Sigmoid colon (tissue), 7 donors: ENCODE results near the gene CBR3. TPM values are rescaled to one million over a fixed set of nuclear protein-coding genes. Genes with fewer than 3 reads are reported as not detected.

Source experiments
- DNase-seq: peaks from one replicate; pipeline ENCODE4 v3.0.0-alpha.2; 2019
- H3K27ac ChIP-seq, 4 donors: fragments of 200-600 bp; sonication (generic); one replicate each; pipeline ENCODE4 v1.5.1; 2016 to 2019; ENCODE audit warnings: mild to moderate bottlenecking in 1 of 4
- H3K27me3 ChIP-seq, 3 donors: fragments of 200-600 bp; sonication (generic); one replicate each; pipeline ENCODE4 v1.5.1; 2019; ENCODE audit warnings: mild to moderate bottlenecking in 1 of 3
- H3K36me3 ChIP-seq, 4 donors: fragments of 200-600 bp; sonication (generic); one replicate each; pipeline ENCODE4 v1.5.1; 2016 to 2019
- H3K4me1 ChIP-seq, 4 donors: fragments of 200-600 bp; sonication (generic); one replicate each; pipeline ENCODE4 v1.5.1; 2017 to 2019
- H3K4me3 ChIP-seq, 4 donors: fragments of 200-600 bp; sonication (generic); one replicate each; pipeline ENCODE4 v1.5.1; 2017 to 2019; ENCODE audit warnings: mild to moderate bottlenecking in 2 of 4, moderate library complexity in 1 of 4
- H3K9me3 ChIP-seq, 4 donors: fragments of 200-600 bp in 3 of 4; sonication (generic) in 3 of 4; one replicate each; pipeline versions ENCODE4 v1.5.1 to v1.6.1; 2013 to 2019
- CTCF ChIP-seq, 4 experiments: fragments of 450-650 bp in 3 of 4; fragments of 200-600 bp in 1 of 4; IDR thresholded peaks; one replicate each; pipeline ENCODE4 v1.5.1; 2016 to 2019; ENCODE audit warnings: antibody characterized with exemption in 4 of 4, mild to moderate bottlenecking in 3 of 4, moderate library complexity in 2 of 4
- EP300 ChIP-seq, 4 donors: sonication (generic); formaldehyde crosslinking; IDR thresholded peaks; one replicate each; pipeline ENCODE4 v1.6.1; 2017; ENCODE audit warnings: antibody characterized with exemption in 4 of 4
- POLR2A ChIP-seq, 2 donors: fragments of 450-650 bp; IDR thresholded peaks; one replicate each; pipeline ENCODE4 v1.6.1; 2016; ENCODE audit warnings: antibody characterized with exemption in 2 of 2, mild to moderate bottlenecking in 2 of 2, moderate library complexity in 2 of 2
- POLR2AphosphoS5 ChIP-seq, 4 donors: sonication (generic); formaldehyde crosslinking; IDR thresholded peaks; one replicate each; pipeline ENCODE4 v1.6.1; 2017; ENCODE audit warnings: antibody characterized with exemption in 4 of 4
- WGBS, 2 donors: extraction: QIAGEN DNeasy Blood & Tissue Kit; methylation state at CpG; one replicate each; pipeline ENCODE4 v1.1.7; 2013; 5-methylcytosine and 5-hydroxymethylcytosine counted together
- intact Hi-C: fragments of 100-400 bp; cut with DNase I; formaldehyde crosslinking; loops from one replicate; pipeline ENCODE4 v1.15.1; 2023
- polyA plus RNA-seq, 3 donors: library from polyadenylated mRNA; stranded (reverse); fragments of 200-250 nt; gene quantifications; one replicate each; pipeline ENCODE4 v1.2.3, GENCODE V29; 2013
- total RNA-seq, 4 donors: library from RNA; depleted of rRNA; stranded (reverse); fragments of >200 nt; gene quantifications; one replicate each; pipeline ENCODE4 v1.1.0, GENCODE V29; 2016
- donor health status: healthy with polysubstance abuse.
- donor health status: Bipolar disorder and iron deficiency.
- donor health status: healthy.

CBR3 gene
- total and polyA plus RNA-seq, 7 donors: 2.3 to 17.8 (median 10.2) TPM

GRCh38 chr21:36166705-36167104 lies 31.8 kb downstream of the CBR3 start:
- Histone ChIP-seq H3K27ac (no peak overlapping the region), H3K4me1 (peaks cover 0 to 10% (median 5%) of the 10 kb centered on the region in 4 donors), H3K4me3 (no peak overlapping the region), H3K9me3 (no peaks in the 10 kb centered on the region), H3K27me3 (no peaks in the 10 kb centered on the region), H3K36me3 (peaks cover 0 to 21% (median 3%) of the 10 kb centered on the region in 4 donors)
- no peak for TF ChIP-seq POLR2A (IDR thresholded peaks at IDR 0.05)
- no peak for TF ChIP-seq EP300 (IDR thresholded peaks at IDR 0.05)
- no peak for TF ChIP-seq CTCF (IDR thresholded peaks at IDR 0.05)
- no peak for TF ChIP-seq POLR2AphosphoS5 (IDR thresholded peaks at IDR 0.05)
- DNase-seq: no peak
- intact Hi-C loops: no loop called here
- 31 to 67% methylated on average over 7 of the region's 7 CpGs for WGBS, 2 donors

- no peak overlapping the region for H3K27ac ChIP-seq
- no peak overlapping the region for H3K4me3 ChIP-seq
- no peaks in the 10 kb centered on the region for H3K27me3 ChIP-seq
- H3K4me1 ChIP-seq: peaks cover 0 to 10% (median 5%) of the 10 kb centered on the region in 4 donors
- no peaks in the 10 kb centered on the region for H3K9me3 ChIP-seq
- WGBS, 2 donors: 91 to 93% methylated on average over 4 of the region's 4 CpGs
- H3K36me3 ChIP-seq: peaks cover 0 to 21% (median 3%) of the 10 kb centered on the region in 4 donors
- TF ChIP-seq POLR2AphosphoS5 (IDR thresholded peaks at IDR 0.05) (no peak), EP300 (IDR thresholded peaks at IDR 0.05) (no peak), POLR2A (IDR thresholded peaks at IDR 0.05) (no peak), CTCF (IDR thresholded peaks at IDR 0.05) (no peak)
- intact Hi-C loops: no loop called here
- DNase-seq: no peak
These were observed 32.7 kb downstream of the CBR3 start for GRCh38 chr21:36167541-36167940.

- TF ChIP-seq CTCF (IDR thresholded peaks at IDR 0.05): no peak
- no peak for TF ChIP-seq POLR2A (IDR thresholded peaks at IDR 0.05)
- no peak for TF ChIP-seq EP300 (IDR thresholded peaks at IDR 0.05)
- TF ChIP-seq POLR2AphosphoS5 (IDR thresholded peaks at IDR 0.05): no peak
- intact Hi-C loops: no loop called here
- H3K4me1 ChIP-seq: no peaks in the 10 kb centered on the region
- no peak overlapping the region for H3K27ac ChIP-seq
- H3K36me3 ChIP-seq: peaks cover 0 to 21% (median 3%) of the 10 kb centered on the region in 4 donors
- H3K4me3 ChIP-seq: no peak overlapping the region
- 93% methylated on average over 19 of the region's 19 CpGs for WGBS, 2 donors
- H3K27me3 ChIP-seq: no peaks in the 10 kb centered on the region
- DNase-seq: no peak
- H3K9me3 ChIP-seq: no peaks in the 10 kb centered on the region
These were observed 34.7 kb downstream of the CBR3 start for GRCh38 chr21:36169470-36170128.

GRCh38 chr21:36170823-36171222 lies 35.9 kb downstream of the CBR3 start:
- TF ChIP-seq POLR2AphosphoS5 (IDR thresholded peaks at IDR 0.05) (no peak), CTCF (IDR thresholded peaks at IDR 0.05) (no peak), POLR2A (IDR thresholded peaks at IDR 0.05) (no peak), EP300 (IDR thresholded peaks at IDR 0.05) (no peak)
- 97% methylated on average over 6 of the region's 6 CpGs for WGBS, 2 donors

GRCh38 chr21:36171336-36171735 lies 36.5 kb downstream of the CBR3 start:
- TF ChIP-seq EP300 (IDR thresholded peaks at IDR 0.05) (no peak), CTCF (IDR thresholded peaks at IDR 0.05) (no peak), POLR2AphosphoS5 (IDR thresholded peaks at IDR 0.05) (no peak), POLR2A (IDR thresholded peaks at IDR 0.05) (no peak)
- DNase-seq: no peak
- Histone ChIP-seq H3K27ac (no peak overlapping the region), H3K4me3 (no peak overlapping the region), H3K4me1 (no peaks in the 10 kb centered on the region), H3K27me3 (no peaks in the 10 kb centered on the region), H3K36me3 (peaks cover 0 to 17% (median 3%) of the 10 kb centered on the region in 4 donors), H3K9me3 (no peaks in the 10 kb centered on the region)
- 87 to 90% methylated on average over 5 of the region's 5 CpGs for WGBS, 2 donors
- intact Hi-C loops: no loop called here

More at GRCh38 chr21:36170823-36171222, 35.9 kb downstream of the CBR3 start:
- no peak for DNase-seq
- no peaks in the 10 kb centered on the region for H3K9me3 ChIP-seq
- intact Hi-C loops: no loop called here
- no peak overlapping the region for H3K27ac ChIP-seq
- peaks cover 0 to 18% (median 3%) of the 10 kb centered on the region in 4 donors for H3K36me3 ChIP-seq
- H3K4me1 ChIP-seq: no peaks in the 10 kb centered on the region
- no peaks in the 10 kb centered on the region for H3K27me3 ChIP-seq
- no peak overlapping the region for H3K4me3 ChIP-seq
